ENCODE data around the gene ATM. TPM values are rescaled to one million over a fixed set of nuclear protein-coding genes. Genes with fewer than 3 reads are reported as not detected.

ATM gene
- total and polyA plus RNA-seq, 2 donors from 2014 or later, result 11.7 to 83.3 TPM

- intact Hi-C loops (cut with DNase I), result no loop called here
- DNase-seq (no peak), FAIRE-seq (no peak)
- H3K9ac ChIP-seq (ENCODE audit: low read length in 3 of 3), result no peak overlapping the region
- no peaks in the 10 kb centered on the region for H3K9me3 ChIP-seq (ENCODE audit: control insufficient read depth in 2 of 3, insufficient read depth in 1 of 3, low read length in 3 of 3)
- H3K36me3 ChIP-seq (ENCODE audit: control insufficient read depth in 2 of 3, insufficient read depth in 3 of 3, low read length in 3 of 3), result peaks cover 0 to 7% (median 4%) of the 10 kb centered on the region in 3 donors
- H3K4me1 ChIP-seq (ENCODE audit: control insufficient read depth in 2 of 3, insufficient read depth in 2 of 3, low read depth in 1 of 3, low read length in 3 of 3), result peaks cover 0 to 2% (median 0%) of the 10 kb centered on the region in 3 donors
- no peak overlapping the region for H3K27ac ChIP-seq (ENCODE audit: low read depth in 2 of 2, low read length in 2 of 2)
- H3K4me3 ChIP-seq (ENCODE audit: low read length in 3 of 3), result no peak overlapping the region
- H3K27me3 ChIP-seq (ENCODE audit: control insufficient read depth, insufficient read depth, low read length), result no peaks in the 10 kb centered on the region
- no peak for TF ChIP-seq CTCF (IDR thresholded peaks at IDR 0.05; ENCODE audit: borderline replicate concordance, extremely low read depth, insufficient read depth)
These were observed 18.6 kb downstream of the ATM start for GRCh38 chr11:108241330-108242037.

GRCh38 chr11:108242422-108242821 lies 19.6 kb downstream of the ATM start:
- Histone ChIP-seq H3K27ac (ENCODE audit: low read depth in 2 of 2, low read length in 2 of 2) (no peak overlapping the region), H3K36me3 (ENCODE audit: control insufficient read depth in 2 of 3, insufficient read depth in 3 of 3, low read length in 3 of 3) (peaks cover 0 to 3% (median 2%) of the 10 kb centered on the region in 3 donors), H3K9ac (ENCODE audit: low read length in 3 of 3) (no peak overlapping the region), H3K27me3 (ENCODE audit: control insufficient read depth, insufficient read depth, low read length) (no peaks in the 10 kb centered on the region), H3K4me1 (ENCODE audit: control insufficient read depth in 2 of 3, insufficient read depth in 2 of 3, low read depth in 1 of 3, low read length in 3 of 3) (no peaks in the 10 kb centered on the region), H3K9me3 (ENCODE audit: control insufficient read depth in 2 of 3, insufficient read depth in 1 of 3, low read length in 3 of 3) (no peaks in the 10 kb centered on the region), H3K4me3 (ENCODE audit: low read length in 3 of 3) (no peak overlapping the region)
- no peak for DNase-seq
- TF ChIP-seq CTCF (IDR thresholded peaks at IDR 0.05; ENCODE audit: borderline replicate concordance, extremely low read depth, insufficient read depth), result no peak
- FAIRE-seq, result no peak
- intact Hi-C loops (cut with DNase I), result no loop called here

- Histone ChIP-seq H3K4me3 (ENCODE audit: low read length in 3 of 3) (no peak overlapping the region), H3K4me1 (ENCODE audit: control insufficient read depth in 2 of 3, insufficient read depth in 2 of 3, low read depth in 1 of 3, low read length in 3 of 3) (no peaks in the 10 kb centered on the region), H3K36me3 (ENCODE audit: control insufficient read depth in 2 of 3, insufficient read depth in 3 of 3, low read length in 3 of 3) (peaks cover 0 to 12% (median 6%) of the 10 kb centered on the region in 3 donors), H3K9ac (ENCODE audit: low read length in 3 of 3) (no peak overlapping the region), H3K27me3 (ENCODE audit: control insufficient read depth, insufficient read depth, low read length) (no peaks in the 10 kb centered on the region), H3K27ac (ENCODE audit: low read depth in 2 of 2, low read length in 2 of 2) (no peak overlapping the region), H3K9me3 (ENCODE audit: control insufficient read depth in 2 of 3, insufficient read depth in 1 of 3, low read length in 3 of 3) (no peaks in the 10 kb centered on the region)
- TF ChIP-seq CTCF (IDR thresholded peaks at IDR 0.05; ENCODE audit: borderline replicate concordance, extremely low read depth, insufficient read depth), result no peak
- FAIRE-seq (no peak), DNase-seq (no peak)
- intact Hi-C loops (cut with DNase I), result no loop called here
These were observed 23.4 kb downstream of the ATM start for GRCh38 chr11:108246308-108246707.

All from kidney (tissue), 14 donors.